Rectal smooth muscle tissue (tissue), 1 donor: Measurements from ENCODE around the gene XPA.

Source experiments
- H3K27ac ChIP-seq: one replicate; pipeline ENCODE4 v1.7.0; 2013; ENCODE audit warnings: low read depth, low read length, inconsistent platforms
- H3K27me3 ChIP-seq: one replicate; pipeline ENCODE4 v1.7.0; 2013; ENCODE audit warnings: low read length; ENCODE audit not compliant: control insufficient read depth, insufficient read depth
- H3K36me3 ChIP-seq: one replicate; pipeline ENCODE4 v1.7.0; 2013; ENCODE audit warnings: low read length; ENCODE audit not compliant: control insufficient read depth, insufficient read depth
- H3K4me1 ChIP-seq: one replicate; pipeline ENCODE4 v1.7.0; 2013; ENCODE audit warnings: low read length; ENCODE audit not compliant: control insufficient read depth, insufficient read depth
- H3K4me3 ChIP-seq: one replicate; pipeline ENCODE4 v1.7.0; 2013; ENCODE audit warnings: low read length
- H3K9ac ChIP-seq: one replicate; pipeline ENCODE4 v1.7.0; 2013; ENCODE audit warnings: low read length

The XPA gene

GRCh38 chr9:97698865-97699264, 1.7 kb upstream of the XPA start:
- Histone ChIP-seq H3K4me3 (no peak overlapping the region), H3K4me1 (peaks cover 26% of the 10 kb centered on the region), H3K9ac (no peak overlapping the region), H3K27ac (no peak overlapping the region), H3K36me3 (no peaks in the 10 kb centered on the region), H3K27me3 (no peaks in the 10 kb centered on the region)

DNA sequence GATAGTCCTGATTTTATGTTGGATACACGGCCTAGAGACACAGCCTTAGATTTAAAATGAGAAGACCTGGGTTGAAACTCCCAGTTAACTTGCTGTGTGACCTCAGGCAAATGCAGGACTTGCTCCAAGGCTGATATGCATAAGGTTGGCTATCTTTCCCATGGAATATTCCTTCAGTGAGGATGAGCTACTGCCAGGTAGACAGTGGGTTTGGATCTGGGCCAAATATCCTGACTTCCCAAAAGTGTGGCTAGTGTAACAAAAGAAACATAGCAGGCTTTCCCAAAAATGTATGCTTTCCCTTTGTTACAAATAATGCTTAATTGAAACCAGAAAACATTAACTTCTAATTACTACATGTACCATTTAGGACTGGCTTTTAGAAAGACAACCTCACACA, 697 bp upstream of the XPA start:
- H3K36me3 ChIP-seq, result no peaks in the 10 kb centered on the region

GRCh38 chr9:97695995-97696802, 941 bp downstream of the XPA start:
- Histone ChIP-seq H3K36me3 (no peaks in the 10 kb centered on the region), H3K4me3 (peak overlapping the region; percentile 86), H3K27ac (peak overlapping the region; percentile 94), H3K27me3 (no peaks in the 10 kb centered on the region), H3K4me1 (peaks cover 22% of the 10 kb centered on the region), H3K9ac (peak overlapping the region; percentile 80)

More for the DNA sequence above, 697 bp upstream of the XPA start:
- H3K9ac ChIP-seq, result no peak overlapping the region
- H3K27ac ChIP-seq, result peak overlapping the region; percentile 94
- peak overlapping the region; percentile 86 for H3K4me3 ChIP-seq
- H3K27me3 ChIP-seq, result no peaks in the 10 kb centered on the region
- peaks cover 22% of the 10 kb centered on the region for H3K4me1 ChIP-seq

- Histone ChIP-seq H3K27me3 (no peaks in the 10 kb centered on the region), H3K36me3 (no peaks in the 10 kb centered on the region), H3K9ac (no peak overlapping the region), H3K4me1 (peaks cover 22% of the 10 kb centered on the region), H3K27ac (no peak overlapping the region), H3K4me3 (peak overlapping the region; percentile 86)
Measured at GRCh38 chr9:97695390-97695789, 1.8 kb downstream of the XPA start.

GRCh38 chr9:97694769-97695168, 2.4 kb downstream of the XPA start:
- peaks cover 5% of the 10 kb centered on the region for H3K36me3 ChIP-seq
- no peaks in the 10 kb centered on the region for H3K27me3 ChIP-seq
- H3K9ac ChIP-seq, result no peak overlapping the region
- H3K4me1 ChIP-seq, result peaks cover 22% of the 10 kb centered on the region
- H3K4me3 ChIP-seq, result no peak overlapping the region
- no peak overlapping the region for H3K27ac ChIP-seq

DNA sequence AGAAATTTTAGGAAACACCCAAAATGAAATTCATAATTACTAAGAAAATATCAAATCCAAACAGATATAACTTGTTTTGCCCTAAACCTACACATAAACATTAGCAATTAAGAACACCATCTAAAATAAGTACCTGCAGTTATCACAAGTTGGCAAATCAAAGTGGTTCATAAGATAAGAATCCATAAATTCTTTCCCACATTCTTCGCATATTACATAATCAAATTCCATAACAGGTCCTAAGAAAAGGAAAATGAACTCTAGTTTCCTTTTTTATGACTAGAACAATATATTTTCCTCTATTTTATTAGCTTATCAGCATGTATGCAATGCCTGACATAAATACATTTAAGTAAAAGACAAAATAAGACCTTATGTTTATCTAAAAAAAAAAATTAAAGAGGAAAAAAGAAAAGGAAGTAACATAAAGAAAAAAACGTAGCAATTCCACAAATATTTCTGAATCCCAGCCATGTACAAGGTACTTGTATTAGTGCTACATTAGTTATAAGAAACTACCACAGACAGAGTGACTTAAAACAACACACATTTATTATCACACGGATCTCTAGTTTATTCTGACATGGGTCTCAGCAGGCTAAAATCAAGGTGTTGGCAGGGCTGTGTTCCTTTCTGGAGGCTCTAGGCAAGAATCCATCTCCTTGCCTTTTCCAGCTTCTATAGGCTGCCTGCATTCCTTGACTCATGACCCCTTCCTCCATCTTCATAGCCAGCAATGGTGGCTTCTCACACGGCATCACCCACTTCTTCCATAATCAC, 7.5 kb downstream of the XPA start:
- no peak overlapping the region for H3K4me3 ChIP-seq
- no peak overlapping the region for H3K27ac ChIP-seq
- peaks cover 19% of the 10 kb centered on the region for H3K36me3 ChIP-seq

GRCh38 chr9:97688654-97689053, 8.5 kb downstream of the XPA start:
- H3K4me1 ChIP-seq, result no peaks in the 10 kb centered on the region
- peaks cover 28% of the 10 kb centered on the region for H3K36me3 ChIP-seq
- H3K4me3 ChIP-seq, result no peak overlapping the region

More for the DNA sequence above, 7.5 kb downstream of the XPA start:
- Histone ChIP-seq H3K4me1 (no peaks in the 10 kb centered on the region), H3K27me3 (no peaks in the 10 kb centered on the region), H3K9ac (no peak overlapping the region)

GRCh38 chr9:97682242-97682641, 14.9 kb downstream of the XPA start:
- no peaks in the 10 kb centered on the region for H3K4me1 ChIP-seq
- H3K9ac ChIP-seq, result no peak overlapping the region
- H3K27ac ChIP-seq, result no peak overlapping the region
- peaks cover 31% of the 10 kb centered on the region for H3K36me3 ChIP-seq
- no peak overlapping the region for H3K4me3 ChIP-seq
- no peaks in the 10 kb centered on the region for H3K27me3 ChIP-seq

More at GRCh38 chr9:97688654-97689053, 8.5 kb downstream of the XPA start:
- Histone ChIP-seq H3K9ac (no peak overlapping the region), H3K27me3 (no peaks in the 10 kb centered on the region), H3K27ac (no peak overlapping the region)

- no peak overlapping the region for H3K27ac ChIP-seq
- H3K36me3 ChIP-seq, result peaks cover 22% of the 10 kb centered on the region
- H3K4me1 ChIP-seq, result no peaks in the 10 kb centered on the region
- no peak overlapping the region for H3K4me3 ChIP-seq
- H3K27me3 ChIP-seq, result no peaks in the 10 kb centered on the region
- H3K9ac ChIP-seq, result no peak overlapping the region
Measured at GRCh38 chr9:97675655-97676054, 21.5 kb downstream of the XPA start.

DNA sequence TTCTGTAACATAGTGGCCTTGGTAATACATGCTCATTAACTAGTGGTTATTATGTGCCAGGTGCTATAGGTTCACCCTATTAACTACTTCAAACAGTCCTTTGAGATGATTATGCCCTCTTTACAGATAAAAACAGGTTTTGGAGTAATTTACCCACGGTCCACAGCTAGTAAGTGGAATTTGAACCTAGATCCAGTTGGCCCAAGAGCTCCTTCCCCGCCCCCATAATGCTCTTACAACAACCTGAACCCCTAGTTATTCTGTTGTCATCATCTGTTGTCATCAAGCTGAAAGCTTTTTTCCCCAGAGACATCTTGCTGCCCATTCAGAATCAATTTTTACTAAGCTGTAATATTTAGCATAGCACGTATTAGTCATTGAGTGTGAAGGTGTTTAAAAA, 23.2 kb downstream of the XPA start:
- peaks cover 36% of the 10 kb centered on the region for H3K36me3 ChIP-seq

GRCh38 chr9:97672403-97672802, 24.7 kb downstream of the XPA start:
- Histone ChIP-seq H3K36me3 (peaks cover 35% of the 10 kb centered on the region), H3K9ac (no peak overlapping the region)

More for the DNA sequence above, 23.2 kb downstream of the XPA start:
- H3K27ac ChIP-seq, result no peak overlapping the region
- H3K4me1 ChIP-seq, result no peaks in the 10 kb centered on the region
- no peaks in the 10 kb centered on the region for H3K27me3 ChIP-seq
- no peak overlapping the region for H3K9ac ChIP-seq
- no peak overlapping the region for H3K4me3 ChIP-seq

DNA sequence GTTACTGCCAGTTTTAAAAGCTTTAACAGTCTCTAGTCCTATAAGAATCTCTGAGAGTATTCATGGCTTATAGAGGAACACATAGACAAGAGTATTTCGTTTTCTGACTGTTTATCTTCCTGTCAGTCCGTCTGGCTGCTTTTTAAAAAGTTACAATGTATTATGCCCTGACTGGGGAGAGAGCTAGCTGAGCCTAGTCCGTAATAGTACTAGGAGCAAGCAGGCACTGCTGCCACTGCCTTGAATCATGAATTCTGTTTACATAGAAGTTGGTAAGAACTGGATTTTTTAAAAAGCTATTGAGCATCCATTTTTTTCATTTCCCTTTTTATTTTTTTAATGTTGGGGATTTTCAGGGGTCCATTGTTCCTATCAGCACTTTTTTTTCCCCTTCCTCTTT, 26.6 kb downstream of the XPA start:
- Histone ChIP-seq H3K9ac (no peak overlapping the region), H3K27me3 (no peaks in the 10 kb centered on the region), H3K27ac (no peak overlapping the region), H3K4me3 (no peak overlapping the region), H3K36me3 (peaks cover 43% of the 10 kb centered on the region), H3K4me1 (no peaks in the 10 kb centered on the region)

More at GRCh38 chr9:97672403-97672802, 24.7 kb downstream of the XPA start:
- Histone ChIP-seq H3K4me3 (no peak overlapping the region), H3K27ac (no peak overlapping the region), H3K4me1 (no peaks in the 10 kb centered on the region), H3K27me3 (no peaks in the 10 kb centered on the region)
